ENCODE measurements around the gene KCTD3. TPM values are rescaled to one million over a fixed set of nuclear protein-coding genes. Genes with fewer than 3 reads are reported as not detected.

The KCTD3 gene
- total RNA-seq, 1 experiment from 2014 or later, result 53.6 TPM

DNA sequence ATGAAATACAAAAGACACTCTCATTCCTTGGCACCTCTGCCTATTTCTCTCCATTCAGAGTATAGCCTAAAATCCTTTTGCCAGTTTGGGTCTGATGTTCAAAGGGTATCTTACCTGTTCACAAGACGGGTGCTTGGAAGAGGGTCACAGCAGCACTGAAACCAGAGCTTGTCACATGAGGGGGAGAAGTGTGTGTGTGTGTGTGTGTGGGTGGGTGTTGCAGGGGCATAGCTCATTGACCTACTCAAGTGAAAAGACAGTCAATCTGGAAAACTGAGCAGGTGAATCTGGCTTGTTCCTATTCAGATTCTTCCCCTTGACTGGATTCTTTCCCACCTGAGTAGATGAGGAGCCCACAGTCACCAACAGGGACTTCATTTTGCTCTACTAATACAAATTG, 63.9 kb downstream of the KCTD3 start:
- H3K4me2 ChIP-seq, result no peak overlapping the region
- no peak for DNase-seq
- CTCF ChIA-PET, result no interaction called here

DNA sequence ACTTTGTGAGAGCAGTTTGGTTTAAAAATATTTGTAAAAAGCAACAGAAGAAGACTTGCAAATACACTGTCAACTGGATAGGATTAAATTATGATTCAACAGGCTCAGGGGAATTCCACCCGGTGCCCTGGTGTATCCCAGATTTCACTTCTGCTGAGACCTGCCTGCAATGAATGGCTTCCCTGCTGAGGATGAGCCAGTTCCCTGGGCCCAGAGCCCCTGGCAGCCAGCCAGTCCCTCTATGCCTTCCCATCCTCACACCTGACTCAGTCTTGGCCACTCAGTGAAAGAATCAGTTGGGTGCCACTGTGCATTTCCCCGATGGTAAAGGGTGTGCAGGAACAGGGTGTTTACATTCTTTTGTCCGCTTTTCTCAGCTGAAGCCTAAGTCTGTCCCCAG, 64.4 kb downstream of the KCTD3 start:
- intact Hi-C loops (cut with micrococcal nuclease; ENCODE audit: unreplicated experiment), result no loop called here
- DNase-seq, result peak in 1 of 2 experiments; percentile 55
- Histone ChIP-seq H3K36me3 (ENCODE audit: low read depth) (no peaks in the 10 kb centered on the region), H3K4me2 (no peak overlapping the region), H3K27ac (no peak overlapping the region), H2AFZ (no peak overlapping the region), H3K9me3 (ENCODE audit: insufficient read depth, low read depth) (no peaks in the 10 kb centered on the region), H3K4me3 (no peak overlapping the region), H3K27me3 (ENCODE audit: insufficient read depth, low read depth) (no peaks in the 10 kb centered on the region), H3K79me2 (ENCODE audit: low read depth) (no peaks in the 10 kb centered on the region), H3F3A (ENCODE audit: insufficient read depth, low read depth) (0 out of 2 replicates have a peak, but pooled peaks cover 5% of the 10 kb centered on the region), H3K4me1 (replicated peaks; ENCODE audit: insufficient read depth) (no peaks in the 10 kb centered on the region; the same call in 1 of the 2 replicates), H4K20me1 (ENCODE audit: insufficient read depth) (no peaks in the 10 kb centered on the region), H3K9me2 (ENCODE audit: insufficient read depth) (no peaks in the 10 kb centered on the region)
- CTCF ChIA-PET, result no interaction called here
- POLR2A ChIA-PET (ENCODE audit: unreplicated experiment), result no interaction called here
- no peak for TF ChIP-seq EZH2 (IDR thresholded peaks at IDR 0.05; ENCODE audit: low read depth)
- TF ChIP-seq, protein P1, sequence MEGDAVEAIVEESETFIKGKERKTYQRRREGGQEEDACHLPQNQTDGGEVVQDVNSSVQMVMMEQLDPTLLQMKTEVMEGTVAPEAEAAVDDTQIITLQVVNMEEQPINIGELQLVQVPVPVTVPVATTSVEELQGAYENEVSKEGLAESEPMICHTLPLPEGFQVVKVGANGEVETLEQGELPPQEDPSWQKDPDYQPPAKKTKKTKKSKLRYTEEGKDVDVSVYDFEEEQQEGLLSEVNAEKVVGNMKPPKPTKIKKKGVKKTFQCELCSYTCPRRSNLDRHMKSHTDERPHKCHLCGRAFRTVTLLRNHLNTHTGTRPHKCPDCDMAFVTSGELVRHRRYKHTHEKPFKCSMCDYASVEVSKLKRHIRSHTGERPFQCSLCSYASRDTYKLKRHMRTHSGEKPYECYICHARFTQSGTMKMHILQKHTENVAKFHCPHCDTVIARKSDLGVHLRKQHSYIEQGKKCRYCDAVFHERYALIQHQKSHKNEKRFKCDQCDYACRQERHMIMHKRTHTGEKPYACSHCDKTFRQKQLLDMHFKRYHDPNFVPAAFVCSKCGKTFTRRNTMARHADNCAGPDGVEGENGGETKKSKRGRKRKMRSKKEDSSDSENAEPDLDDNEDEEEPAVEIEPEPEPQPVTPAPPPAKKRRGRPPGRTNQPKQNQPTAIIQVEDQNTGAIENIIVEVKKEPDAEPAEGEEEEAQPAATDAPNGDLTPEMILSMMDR (conservative IDR thresholded peaks at IDR 0.05), result no peak
- no TSS peak for BruUV-seq (replicated peaks)

More for the DNA sequence above, 63.9 kb downstream of the KCTD3 start:
- H3K4me3 ChIP-seq, result no peak overlapping the region
- H3K27ac ChIP-seq, result no peak overlapping the region
- H3K9me3 ChIP-seq (ENCODE audit: insufficient read depth, low read depth), result no peaks in the 10 kb centered on the region
- H2AFZ ChIP-seq, result no peak overlapping the region
- intact Hi-C loops (cut with micrococcal nuclease; ENCODE audit: unreplicated experiment), result no loop called here
- H3K9me2 ChIP-seq (ENCODE audit: insufficient read depth), result no peaks in the 10 kb centered on the region
- 0 out of 2 replicates have a peak, but pooled peaks cover 6% of the 10 kb centered on the region for H3F3A ChIP-seq (ENCODE audit: insufficient read depth, low read depth)
- no peaks in the 10 kb centered on the region for H3K27me3 ChIP-seq (ENCODE audit: insufficient read depth, low read depth)
- no peaks in the 10 kb centered on the region for H3K79me2 ChIP-seq (ENCODE audit: low read depth)
- TF ChIP-seq, protein P1 (conservative IDR thresholded peaks at IDR 0.05), result no peak
- TF ChIP-seq EZH2 (IDR thresholded peaks at IDR 0.05; ENCODE audit: low read depth), result no peak
- no peaks in the 10 kb centered on the region; the same call in 1 of the 2 replicates for H3K4me1 ChIP-seq (replicated peaks; ENCODE audit: insufficient read depth)
- no peaks in the 10 kb centered on the region for H4K20me1 ChIP-seq (ENCODE audit: insufficient read depth)
- H3K36me3 ChIP-seq (ENCODE audit: low read depth), result no peaks in the 10 kb centered on the region
- POLR2A ChIA-PET (ENCODE audit: unreplicated experiment), result no interaction called here
- no TSS peak for BruUV-seq (replicated peaks)

DNA sequence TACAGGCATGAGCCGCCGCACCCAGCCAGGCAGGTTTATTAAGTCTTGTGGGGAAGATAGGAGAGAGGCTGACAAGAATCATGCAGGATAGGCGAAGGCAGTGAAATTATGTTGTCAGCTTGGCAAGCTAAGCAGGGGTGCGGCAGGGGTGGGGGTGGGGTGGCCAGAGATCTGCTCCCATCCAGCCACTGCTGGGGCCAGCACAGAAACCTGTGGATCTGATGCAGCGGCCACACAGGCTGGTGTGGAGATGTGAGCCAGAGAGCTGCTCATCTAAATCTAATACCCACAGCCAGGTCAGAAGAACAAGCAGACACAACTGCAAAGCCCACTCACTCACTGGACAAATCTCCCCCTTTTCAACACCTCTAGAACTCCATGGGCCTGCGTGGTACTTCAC, 68.7 kb downstream of the KCTD3 start:
- Histone ChIP-seq H3K4me2 (no peak overlapping the region), H3K79me2 (ENCODE audit: low read depth) (no peaks in the 10 kb centered on the region), H3F3A (ENCODE audit: insufficient read depth, low read depth) (no peaks in the 10 kb centered on the region), H4K20me1 (ENCODE audit: insufficient read depth) (no peaks in the 10 kb centered on the region), H2AFZ (no peak overlapping the region), H3K27ac (no peak overlapping the region), H3K27me3 (ENCODE audit: insufficient read depth, low read depth) (no peaks in the 10 kb centered on the region), H3K9me2 (ENCODE audit: insufficient read depth) (no peaks in the 10 kb centered on the region), H3K4me1 (replicated peaks; ENCODE audit: insufficient read depth) (no peaks in the 10 kb centered on the region; the same call in 1 of the 2 replicates), H3K9me3 (ENCODE audit: insufficient read depth, low read depth) (no peaks in the 10 kb centered on the region), H3K36me3 (ENCODE audit: low read depth) (no peaks in the 10 kb centered on the region), H3K4me3 (no peak overlapping the region)
- ChIA-PET POLR2A (ENCODE audit: unreplicated experiment) (no interaction called here), CTCF (no interaction called here)
- no peak for DNase-seq
- TF ChIP-seq, protein P1 (conservative IDR thresholded peaks at IDR 0.05), result no peak
- TF ChIP-seq EZH2 (IDR thresholded peaks at IDR 0.05; ENCODE audit: low read depth), result no peak
- no TSS peak for BruUV-seq (replicated peaks)
- intact Hi-C loops (cut with micrococcal nuclease; ENCODE audit: unreplicated experiment), result no loop called here

All from PC-9 (cell line).